ENCODE data around the gene GARNL3. TPM values are rescaled to one million over a fixed set of nuclear protein-coding genes. Genes with fewer than 3 reads are reported as not detected.

Gene GARNL3
- total and polyA plus RNA-seq, 2 experiments from 2014 or later = 9.5 to 10.5 TPM

GRCh38 chr9:127356906-127357305, 92.3 kb downstream of the GARNL3 start:
- Histone ChIP-seq H3K36me3 (replicated peaks; ENCODE audit: insufficient read depth, low read depth) (no peaks in the 10 kb centered on the region), H2AFZ (no peak overlapping the region), H3K9me3 (ENCODE audit: low read depth) (no peaks in the 10 kb centered on the region), H3K4me1 (ENCODE audit: insufficient read depth) (no peaks in the 10 kb centered on the region), H3K27me3 (no peaks in the 10 kb centered on the region), H3K4me2 (no peak overlapping the region), H4K20me1 (ENCODE audit: insufficient read depth, poor library complexity, severe bottlenecking) (no peaks in the 10 kb centered on the region), H3K4me3 (no peak overlapping the region), H3K27ac (no peak overlapping the region), H3K9me2 (replicated peaks; ENCODE audit: insufficient read depth) (no peaks in the 10 kb centered on the region), H3K79me2 (no peaks in the 10 kb centered on the region)
- TF ChIP-seq CTCF (IDR thresholded peaks at IDR 0.05; ENCODE audit: poor library complexity) (no peak), EZH2 (IDR thresholded peaks at IDR 0.05; ENCODE audit: borderline replicate concordance) (no peak), EZH2phosphoT487 (IDR thresholded peaks at IDR 0.05; ENCODE audit: low read depth, severe bottlenecking, unreplicated experiment) (no peak)
- 90% methylated on average over 4 of the region's 4 CpGs for WGBS (ENCODE audit: low lambda C conversion rate, missing lambda C conversion rate)
- no peak for DNase-seq (ENCODE audit: low spot score)

GRCh38 chr9:127358023-127358535, 93.5 kb downstream of the GARNL3 start:
- DNase-seq (ENCODE audit: low spot score) = no peak
- 71% methylated on average over 3 of the region's 3 CpGs for WGBS (ENCODE audit: low lambda C conversion rate, missing lambda C conversion rate)
- no peak overlapping the region for H3K4me3 ChIP-seq
- H2AFZ ChIP-seq = no peak overlapping the region
- H3K79me2 ChIP-seq = no peaks in the 10 kb centered on the region
- no peaks in the 10 kb centered on the region for H3K9me3 ChIP-seq (ENCODE audit: low read depth)
- H3K27ac ChIP-seq = no peak overlapping the region
- TF ChIP-seq CTCF (IDR thresholded peaks at IDR 0.05; ENCODE audit: poor library complexity) (no peak), EZH2phosphoT487 (IDR thresholded peaks at IDR 0.05; ENCODE audit: low read depth, severe bottlenecking, unreplicated experiment) (no peak), EZH2 (IDR thresholded peaks at IDR 0.05; ENCODE audit: borderline replicate concordance) (no peak)
- H3K9me2 ChIP-seq (replicated peaks; ENCODE audit: insufficient read depth) = no peaks in the 10 kb centered on the region
- H3K27me3 ChIP-seq = no peaks in the 10 kb centered on the region
- no peaks in the 10 kb centered on the region for H3K4me1 ChIP-seq (ENCODE audit: insufficient read depth)
- H4K20me1 ChIP-seq (ENCODE audit: insufficient read depth, poor library complexity, severe bottlenecking) = no peaks in the 10 kb centered on the region
- H3K36me3 ChIP-seq (replicated peaks; ENCODE audit: insufficient read depth, low read depth) = no peaks in the 10 kb centered on the region
- H3K4me2 ChIP-seq = no peak overlapping the region

GRCh38 chr9:127358770-127359169, 94.2 kb downstream of the GARNL3 start:
- no peak for TF ChIP-seq CTCF (IDR thresholded peaks at IDR 0.05; ENCODE audit: poor library complexity)
- TF ChIP-seq EZH2phosphoT487 (IDR thresholded peaks at IDR 0.05; ENCODE audit: low read depth, severe bottlenecking, unreplicated experiment) = no peak
- no peak for TF ChIP-seq EZH2 (IDR thresholded peaks at IDR 0.05; ENCODE audit: borderline replicate concordance)
- H3K4me3 ChIP-seq = no peak overlapping the region
- no peaks in the 10 kb centered on the region for H3K4me1 ChIP-seq (ENCODE audit: insufficient read depth)
- no peaks in the 10 kb centered on the region for H3K9me2 ChIP-seq (replicated peaks; ENCODE audit: insufficient read depth)
- H3K36me3 ChIP-seq (replicated peaks; ENCODE audit: insufficient read depth, low read depth) = no peaks in the 10 kb centered on the region
- DNase-seq (ENCODE audit: low spot score) = no peak
- H2AFZ ChIP-seq = no peak overlapping the region
- H3K27me3 ChIP-seq = no peaks in the 10 kb centered on the region
- H3K27ac ChIP-seq = no peak overlapping the region
- H3K9me3 ChIP-seq (ENCODE audit: low read depth) = no peaks in the 10 kb centered on the region
- no peak overlapping the region for H3K4me2 ChIP-seq
- WGBS (ENCODE audit: low lambda C conversion rate, missing lambda C conversion rate) = 100% methylated on average over 3 of the region's 3 CpGs
- H3K79me2 ChIP-seq = no peaks in the 10 kb centered on the region
- H4K20me1 ChIP-seq (ENCODE audit: insufficient read depth, poor library complexity, severe bottlenecking) = no peaks in the 10 kb centered on the region

GRCh38 chr9:127360250-127360649, 95.7 kb downstream of the GARNL3 start:
- no peaks in the 10 kb centered on the region for H3K9me2 ChIP-seq (replicated peaks; ENCODE audit: insufficient read depth)
- no peak for DNase-seq (ENCODE audit: low spot score)
- no peaks in the 10 kb centered on the region for H4K20me1 ChIP-seq (ENCODE audit: insufficient read depth, poor library complexity, severe bottlenecking)
- H3K9me3 ChIP-seq (ENCODE audit: low read depth) = no peaks in the 10 kb centered on the region
- no peak overlapping the region for H2AFZ ChIP-seq
- WGBS (ENCODE audit: low lambda C conversion rate, missing lambda C conversion rate) = 76% methylated on average over 8 of the region's 8 CpGs
- no peak overlapping the region for H3K4me2 ChIP-seq
- no peak overlapping the region for H3K4me3 ChIP-seq
- H3K36me3 ChIP-seq (replicated peaks; ENCODE audit: insufficient read depth, low read depth) = no peaks in the 10 kb centered on the region
- H3K27ac ChIP-seq = no peak overlapping the region
- H3K79me2 ChIP-seq = no peaks in the 10 kb centered on the region
- TF ChIP-seq EZH2 (IDR thresholded peaks at IDR 0.05; ENCODE audit: borderline replicate concordance) (no peak), EZH2phosphoT487 (IDR thresholded peaks at IDR 0.05; ENCODE audit: low read depth, severe bottlenecking, unreplicated experiment) (no peak), CTCF (IDR thresholded peaks at IDR 0.05; ENCODE audit: poor library complexity) (no peak)
- H3K4me1 ChIP-seq (ENCODE audit: insufficient read depth) = no peaks in the 10 kb centered on the region
- no peaks in the 10 kb centered on the region for H3K27me3 ChIP-seq

Measured in hepatocyte (in vitro differentiated cells).